Sigmoid colon (tissue), 4 donors: Measurements from ENCODE around the gene ZNF835.

Experiments used
- CTCF ChIP-seq, 4 experiments: fragments of 450-650 bp in 3 of 4; fragments of 200-600 bp in 1 of 4; IDR thresholded peaks; one replicate each; pipeline ENCODE4 v1.5.1; 2016 to 2019; ENCODE audit warnings: antibody characterized with exemption in 4 of 4, mild to moderate bottlenecking in 3 of 4, moderate library complexity in 2 of 4
- POLR2A ChIP-seq, 2 donors: fragments of 450-650 bp; IDR thresholded peaks; one replicate each; pipeline ENCODE4 v1.6.1; 2016; ENCODE audit warnings: antibody characterized with exemption in 2 of 2, mild to moderate bottlenecking in 2 of 2, moderate library complexity in 2 of 2
- POLR2AphosphoS5 ChIP-seq, 4 donors: sonication (generic); formaldehyde crosslinking; IDR thresholded peaks; one replicate each; pipeline ENCODE4 v1.6.1; 2017; ENCODE audit warnings: antibody characterized with exemption in 4 of 4

GRCh38 chr19:56668676-56669075 is 2.9 kb downstream of the ZNF835 start:
- no peak for TF ChIP-seq CTCF (IDR thresholded peaks at IDR 0.05)
- no peak for TF ChIP-seq POLR2AphosphoS5 (IDR thresholded peaks at IDR 0.05)
- no peak for TF ChIP-seq POLR2A (IDR thresholded peaks at IDR 0.05)
